Spleen (tissue), 11 donors: ENCODE data around the gene RNF11. TPM values are rescaled to one million over a fixed set of nuclear protein-coding genes. Genes with fewer than 3 reads are reported as not detected.

Experiments used
- DNase-seq: peaks from one replicate; pipeline ENCODE4 v3.0.0-alpha.2; 2020
- H3K27ac ChIP-seq, 8 donors: fragments of 200-600 bp; sonication (generic) in 7 of 8; 1 replicate in 4 of 8; 2 replicates in 4 of 8; pipeline versions ENCODE4 v1.5.0 to v1.8.0; 2016 to 2021; ENCODE audit warnings: inconsistent platforms in 4 of 8, mild to moderate bottlenecking in 4 of 8, moderate library complexity in 1 of 8
- H3K27me3 ChIP-seq, 7 donors: fragments of 200-600 bp; sonication (generic) in 6 of 7; replicated peaks in 1 of 7; 1 replicate in 4 of 7; 2 replicates in 3 of 7; pipeline versions ENCODE4 v1.5.0 to v1.8.0; 2016 to 2021; ENCODE audit warnings: inconsistent platforms in 3 of 7, mild to moderate bottlenecking in 1 of 7
- H3K36me3 ChIP-seq, 6 donors: fragments of 200-600 bp; sonication (generic) in 5 of 6; 1 replicate in 4 of 6; 2 replicates in 2 of 6; pipeline versions ENCODE4 v1.5.0 to v1.8.0; 2016 to 2021; ENCODE audit warnings: inconsistent platforms in 2 of 6
- H3K4me1 ChIP-seq, 6 donors: fragments of 200-600 bp; sonication (generic) in 5 of 6; 1 replicate in 3 of 6; 2 replicates in 3 of 6; pipeline versions ENCODE4 v1.5.0 to v1.8.0; 2016 to 2021; ENCODE audit warnings: inconsistent platforms in 3 of 6
- H3K4me3 ChIP-seq, 8 donors: fragments of 200-600 bp; sonication (generic) in 7 of 8; 1 replicate in 4 of 8; 2 replicates in 4 of 8; pipeline versions ENCODE4 v1.5.0 to v1.8.0; 2016 to 2021; ENCODE audit warnings: inconsistent platforms in 4 of 8, mild to moderate bottlenecking in 4 of 8, moderate library complexity in 2 of 8
- H3K9me3 ChIP-seq, 8 donors: fragments of 200-600 bp; sonication (generic) in 7 of 8; 1 replicate in 4 of 8; 2 replicates in 4 of 8; pipeline versions ENCODE4 v1.5.0 to v1.8.0; 2016 to 2021; ENCODE audit warnings: inconsistent platforms in 4 of 8
- CTCF ChIP-seq, 11 experiments: fragments of 200-600 bp in 7 of 11; fragments of 450-650 bp in 4 of 11; sonication (generic) in 4 of 11; IDR thresholded peaks in 8 of 11; conservative IDR thresholded peaks in 3 of 11; 1 replicate in 7 of 11; 2 replicates in 4 of 11; pipeline versions ENCODE4 v1.4.0 to v1.8.0; 2016 to 2021; ENCODE audit warnings: antibody characterized with exemption in 11 of 11, inconsistent platforms in 4 of 11, mild to moderate bottlenecking in 1 of 11
- POLR2A ChIP-seq, 3 donors: fragments of 450-650 bp; IDR thresholded peaks; one replicate each; pipeline ENCODE4 v1.5.1; 2017; ENCODE audit warnings: antibody characterized with exemption in 3 of 3, mild to moderate bottlenecking in 1 of 3
- POLR2AphosphoS5 ChIP-seq, 3 donors: sonication (generic); formaldehyde crosslinking; IDR thresholded peaks; one replicate each; pipeline ENCODE4 v1.5.1; 2017; ENCODE audit warnings: antibody characterized with exemption in 3 of 3
- WGBS, 5 donors: extraction: QIAGEN DNeasy Blood & Tissue Kit in 3 of 5; methylation state at CpG; one replicate each; pipeline versions ENCODE4 v1.1.5 to v1.1.7; 2013 to 2018; 5-methylcytosine and 5-hydroxymethylcytosine counted together
- intact Hi-C: fragments of 100-400 bp; cut with DNase I; formaldehyde crosslinking; loops from one replicate; pipeline ENCODE4 v1.15.0; 2023; ENCODE audit warnings: low total_unique reads
- polyA plus RNA-seq, 3 donors: library from polyadenylated mRNA; stranded (reverse); fragments of 200-250 nt; gene quantifications; one replicate each; pipeline ENCODE4 v1.2.1, GENCODE V29; 2013
- total RNA-seq, 7 donors: library from RNA; depleted of rRNA in 3 of 7; stranded (reverse); fragments of >200 nt in 3 of 7; fragmentation: NEBNext Ultra II Directional in 4 of 7; extraction: Animal tissue kit (Norgen Biotek cat#: 25700) in 4 of 7; gene quantifications; one replicate each; pipeline versions ENCODE4 v1.1.0 to v1.2.1, GENCODE V29; 2016 to 2021
- donor health status: healthy with polysubstance abuse.
- donor health status: DM: no; HTN: no; CAD: no; lungs with moderate emphysema.
- donor health status: DM: no; HTN: no; CAD: no.
- donor health status: Bipolar disorder and iron deficiency.
- donor health status: healthy.
- donor health status: DM: no; HTN: no; CAD: no.
- donor health status: DM: yes; HTN: yes; CAD: no.

RNF11 gene
- total and polyA plus RNA-seq, 10 donors, result 21.4 to 111 (median 70.7) TPM

- H3K36me3 ChIP-seq, result no peaks in the 10 kb centered on the region
- H3K4me1 ChIP-seq, result peaks cover 0 to 12% (median 5%) of the 10 kb centered on the region in 6 donors
- intact Hi-C loops, result no loop called here
- no peaks in the 10 kb centered on the region for H3K9me3 ChIP-seq
- WGBS, 5 donors, result 87 to 94% (median 92%) methylated on average over 6 of the region's 6 CpGs
- no peak overlapping the region for H3K4me3 ChIP-seq
- no peaks in the 10 kb centered on the region for H3K27me3 ChIP-seq
- no peak for TF ChIP-seq POLR2A (IDR thresholded peaks at IDR 0.05)
- TF ChIP-seq CTCF (IDR thresholded peaks at IDR 0.05 in 8 of 11, conservative IDR thresholded peaks at IDR 0.05 in 3 of 11), result no peak
- no peak for TF ChIP-seq POLR2AphosphoS5 (IDR thresholded peaks at IDR 0.05)
- H3K27ac ChIP-seq, result no peak overlapping the region
- no peak for DNase-seq
Measured at GRCh38 chr1:51308636-51309035, 72.6 kb downstream of the RNF11 start.

GRCh38 chr1:51309291-51309690, 73.2 kb downstream of the RNF11 start:
- 90 to 97% (median 92%) methylated on average over 8 of the region's 8 CpGs for WGBS, 5 donors
- Histone ChIP-seq H3K4me1 (peaks cover 0 to 13% (median 3%) of the 10 kb centered on the region in 6 donors), H3K27me3 (no peaks in the 10 kb centered on the region), H3K9me3 (no peaks in the 10 kb centered on the region), H3K36me3 (no peaks in the 10 kb centered on the region), H3K27ac (no peak overlapping the region), H3K4me3 (no peak overlapping the region)
- intact Hi-C loops, result no loop called here
- TF ChIP-seq POLR2AphosphoS5 (IDR thresholded peaks at IDR 0.05), result no peak
- TF ChIP-seq POLR2A (IDR thresholded peaks at IDR 0.05), result no peak
- TF ChIP-seq CTCF (IDR thresholded peaks at IDR 0.05 in 8 of 11, conservative IDR thresholded peaks at IDR 0.05 in 3 of 11), result no peak
- DNase-seq, result no peak

DNA sequence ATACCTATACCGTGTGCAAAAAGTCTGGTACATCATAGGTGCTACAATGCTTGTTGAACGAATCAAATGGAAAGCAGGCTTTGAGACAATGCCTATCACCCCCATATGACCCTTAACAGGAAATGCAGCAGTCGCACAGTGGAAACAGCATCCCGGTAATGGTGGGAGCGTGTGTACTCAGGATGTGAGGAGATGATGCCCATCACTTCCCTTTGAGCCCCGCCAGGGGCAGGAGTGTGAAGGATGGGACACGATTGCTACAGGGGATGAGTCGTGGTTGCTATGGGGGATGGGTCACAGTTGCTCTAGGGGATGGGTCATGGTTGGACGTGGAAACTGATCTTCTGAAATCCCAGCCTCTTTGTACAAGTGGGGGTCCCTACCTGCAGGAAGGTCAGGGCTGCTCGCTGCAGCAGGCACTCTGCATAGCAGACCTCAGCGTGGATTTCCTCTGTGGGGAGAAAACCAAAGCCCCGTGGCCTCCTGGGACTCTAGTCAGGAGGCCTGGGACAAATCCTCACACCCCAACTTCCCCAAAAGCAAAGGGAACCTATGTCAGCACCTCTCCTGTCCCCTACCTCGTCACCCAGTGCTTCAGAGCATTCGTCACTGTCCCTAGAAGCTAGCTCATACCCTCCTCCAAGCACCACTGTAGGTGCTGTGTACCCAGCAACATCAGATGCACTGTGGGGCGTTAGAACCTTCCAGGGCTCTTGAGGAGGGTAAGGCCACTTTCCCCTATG, 75.0 kb downstream of the RNF11 start:
- Histone ChIP-seq H3K4me3 (no peak overlapping the region), H3K4me1 (peaks cover 0 to 18% (median 3%) of the 10 kb centered on the region in 6 donors), H3K27me3 (no peaks in the 10 kb centered on the region), H3K27ac (no peak overlapping the region), H3K36me3 (no peaks in the 10 kb centered on the region), H3K9me3 (no peaks in the 10 kb centered on the region)
- WGBS, 5 donors, result 31 to 45% (median 38%) methylated on average over 14 to 15 of the region's 15 CpGs
- intact Hi-C loops, result no loop called here
- DNase-seq, result no peak
- TF ChIP-seq CTCF (IDR thresholded peaks at IDR 0.05 in 8 of 11, conservative IDR thresholded peaks at IDR 0.05 in 3 of 11), result no peak
- TF ChIP-seq POLR2AphosphoS5 (IDR thresholded peaks at IDR 0.05), result no peak
- no peak for TF ChIP-seq POLR2A (IDR thresholded peaks at IDR 0.05)

DNA sequence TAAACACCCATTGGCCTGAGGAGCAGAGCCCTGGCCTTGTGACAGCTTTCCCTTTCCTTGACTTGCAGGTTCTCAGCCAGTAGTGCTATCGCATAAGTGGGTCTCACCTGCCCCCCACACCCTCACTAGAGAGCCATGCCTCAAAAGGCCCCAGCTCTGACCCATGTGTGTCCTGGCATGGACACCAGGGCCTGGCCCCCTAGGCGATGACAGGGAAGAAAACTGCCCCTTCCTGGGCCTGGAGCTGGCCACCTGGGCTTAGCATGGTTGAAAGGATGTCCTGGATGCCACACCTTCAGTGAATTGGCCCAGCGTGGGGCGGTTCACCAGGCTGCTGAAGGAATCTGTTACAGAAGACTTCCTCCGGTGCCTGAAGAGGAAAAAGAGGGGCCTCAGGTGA, 75.8 kb downstream of the RNF11 start:
- TF ChIP-seq POLR2A (IDR thresholded peaks at IDR 0.05) (no peak), POLR2AphosphoS5 (IDR thresholded peaks at IDR 0.05) (no peak), CTCF (IDR thresholded peaks at IDR 0.05 in 8 of 11, conservative IDR thresholded peaks at IDR 0.05 in 3 of 11) (no peak)
- Histone ChIP-seq H3K4me3 (no peak overlapping the region), H3K4me1 (peaks cover 0 to 18% (median 3%) of the 10 kb centered on the region in 6 donors), H3K27ac (no peak overlapping the region), H3K9me3 (no peaks in the 10 kb centered on the region), H3K36me3 (no peaks in the 10 kb centered on the region), H3K27me3 (no peaks in the 10 kb centered on the region)
- intact Hi-C loops, result no loop called here
- DNase-seq, result peak; percentile 58
- 90 to 99% (median 94%) methylated on average over 4 to 5 of the region's 5 CpGs for WGBS, 5 donors
